ENCODE data around the gene PRKAG1.

Gene PRKAG1

GRCh38 chr12:49049566-49050224 lies 31.1 kb upstream of the PRKAG1 start:
- DNase-seq, result no peak

GRCh38 chr12:49048953-49049352 lies 30.4 kb upstream of the PRKAG1 start:
- no peak for DNase-seq

GRCh38 chr12:49046129-49046895 lies 27.7 kb upstream of the PRKAG1 start:
- DNase-seq, result no peak

GRCh38 chr12:49044660-49045059 lies 26.1 kb upstream of the PRKAG1 start:
- DNase-seq, result no peak

- DNase-seq, result peak; percentile 84
These were observed 25.3 kb upstream of the PRKAG1 start for GRCh38 chr12:49043856-49044258.

GRCh38 chr12:49043241-49043640 lies 24.7 kb upstream of the PRKAG1 start:
- no peak for DNase-seq

- no peak for DNase-seq
These were observed 23.4 kb upstream of the PRKAG1 start for GRCh38 chr12:49041881-49042484.

- DNase-seq, result no peak
These were observed 22.7 kb upstream of the PRKAG1 start for GRCh38 chr12:49041036-49041880.

GRCh38 chr12:49040364-49040855 lies 21.8 kb upstream of the PRKAG1 start:
- no peak for DNase-seq

GRCh38 chr12:49039421-49040363 lies 21.1 kb upstream of the PRKAG1 start:
- no peak for DNase-seq

- no peak for DNase-seq
These were observed 19.8 kb upstream of the PRKAG1 start for GRCh38 chr12:49038291-49038955.

GRCh38 chr12:49037947-49038237 lies 19.3 kb upstream of the PRKAG1 start:
- DNase-seq, result no peak

GRCh38 chr12:49037111-49037946 lies 18.8 kb upstream of the PRKAG1 start:
- DNase-seq, result no peak

- no peak for DNase-seq
These were observed 17.5 kb upstream of the PRKAG1 start for GRCh38 chr12:49036029-49036428.

GRCh38 chr12:49034286-49034622 lies 15.7 kb upstream of the PRKAG1 start:
- DNase-seq, result no peak

GRCh38 chr12:49033611-49034285 lies 15.2 kb upstream of the PRKAG1 start:
- DNase-seq, result no peak

- DNase-seq, result no peak
These were observed 14.3 kb upstream of the PRKAG1 start for GRCh38 chr12:49032679-49033447.

- DNase-seq, result no peak
These were observed 13.7 kb upstream of the PRKAG1 start for GRCh38 chr12:49032276-49032675.

GRCh38 chr12:49031573-49032161 lies 13.1 kb upstream of the PRKAG1 start:
- DNase-seq, result no peak

Measured in activated CD4-positive, alpha-beta T cell treated with anti-CD3 and anti-CD28 coated beads, Interleukin-2, Interleukin-6, amounts not matched to agents 100 ng/mL and 50 ng/mL, durations not matched to agents 16 hours and 8 hours (primary cell).